ENCODE results near the gene FSTL4. TPM values are rescaled to one million over a fixed set of nuclear protein-coding genes. Genes with fewer than 3 reads are reported as not detected.
"Not testable (repeated sequence)": the region's sequence is repeated elsewhere in the genome, so short reads cannot be mapped to it uniquely, and the experiment has no call there.

FSTL4 gene
- polyA plus RNA-seq, 2 donors = 0.67 to 2.1 TPM

GRCh38 chr5:133450286-133450685, 162.1 kb downstream of the FSTL4 start:
- Histone ChIP-seq H3K4me3 (ENCODE audit: low read depth in 1 of 2, low read length in 2 of 2) (no peak overlapping the region), H3K9me3 (ENCODE audit: control insufficient read depth in 2 of 2, insufficient read depth in 1 of 2, low read depth in 1 of 2, low read length in 1 of 2) (no peaks in the 10 kb centered on the region), H3K4me1 (ENCODE audit: control insufficient read depth in 2 of 2, insufficient read depth in 2 of 2, low read length in 1 of 2) (no peaks in the 10 kb centered on the region), H3K36me3 (ENCODE audit: control insufficient read depth in 2 of 2, insufficient read depth in 2 of 2, low read length in 1 of 2) (no peaks in the 10 kb centered on the region), H3K27me3 (ENCODE audit: control insufficient read depth in 1 of 2, insufficient read depth in 2 of 2, low read length in 2 of 2) (no peaks in the 10 kb centered on the region), H3K27ac (ENCODE audit: low read depth in 2 of 2, low read length in 1 of 2) (no peak overlapping the region)
- 81 to 82% methylated on average over 8 of the region's 8 CpGs for WGBS, 2 donors

- H3K27me3 ChIP-seq (ENCODE audit: control insufficient read depth in 1 of 2, insufficient read depth in 2 of 2, low read length in 2 of 2) = no peaks in the 10 kb centered on the region
- no peak overlapping the region for H3K27ac ChIP-seq (ENCODE audit: low read depth in 2 of 2, low read length in 1 of 2)
- 90 to 91% methylated on average over 10 of the region's 10 CpGs for WGBS, 2 donors
- H3K36me3 ChIP-seq (ENCODE audit: control insufficient read depth in 2 of 2, insufficient read depth in 2 of 2, low read length in 1 of 2) = no peaks in the 10 kb centered on the region
- no peak overlapping the region for H3K4me3 ChIP-seq (ENCODE audit: low read depth in 1 of 2, low read length in 2 of 2)
- no peaks in the 10 kb centered on the region for H3K4me1 ChIP-seq (ENCODE audit: control insufficient read depth in 2 of 2, insufficient read depth in 2 of 2, low read length in 1 of 2)
- no peaks in the 10 kb centered on the region for H3K9me3 ChIP-seq (ENCODE audit: control insufficient read depth in 2 of 2, insufficient read depth in 1 of 2, low read depth in 1 of 2, low read length in 1 of 2)
Observed at GRCh38 chr5:133449181-133449580, 163.2 kb downstream of the FSTL4 start.

DNA sequence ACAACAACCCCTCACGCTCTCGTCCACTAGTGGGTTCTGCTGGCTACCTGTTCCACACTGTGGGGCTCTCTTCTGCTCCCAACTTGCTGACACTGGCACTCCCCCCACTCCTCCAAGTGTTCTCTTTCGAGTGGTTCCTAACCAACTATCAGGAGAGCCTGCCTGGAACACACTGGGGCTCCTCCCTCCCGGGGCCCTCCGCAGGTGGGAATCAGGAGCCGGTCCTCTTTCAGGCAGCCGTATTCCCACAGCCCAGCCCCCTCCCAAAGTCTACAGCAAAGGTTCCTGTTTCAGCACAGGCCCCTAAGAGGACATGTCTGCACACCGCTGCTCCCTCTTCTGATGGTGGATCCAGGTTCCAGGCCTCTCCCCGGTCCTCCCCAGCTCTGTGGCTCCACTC, 165.9 kb downstream of the FSTL4 start:
- no peaks in the 10 kb centered on the region for H3K27me3 ChIP-seq (ENCODE audit: control insufficient read depth in 1 of 2, insufficient read depth in 2 of 2, low read length in 2 of 2)
- H3K36me3 ChIP-seq (ENCODE audit: control insufficient read depth in 2 of 2, insufficient read depth in 2 of 2, low read length in 1 of 2) = no peaks in the 10 kb centered on the region
- WGBS, 2 donors = 81 to 89% methylated on average over 9 of the region's 9 CpGs
- no peak overlapping the region for H3K4me3 ChIP-seq (ENCODE audit: low read depth in 1 of 2, low read length in 2 of 2)
- no peaks in the 10 kb centered on the region for H3K9me3 ChIP-seq (ENCODE audit: control insufficient read depth in 2 of 2, insufficient read depth in 1 of 2, low read depth in 1 of 2, low read length in 1 of 2)
- H3K27ac ChIP-seq (ENCODE audit: low read depth in 2 of 2, low read length in 1 of 2) = no peak overlapping the region
- no peaks in the 10 kb centered on the region for H3K4me1 ChIP-seq (ENCODE audit: control insufficient read depth in 2 of 2, insufficient read depth in 2 of 2, low read length in 1 of 2)

GRCh38 chr5:133445744-133446143, 166.6 kb downstream of the FSTL4 start:
- 33 to 34% methylated on average over 1 of the region's 1 CpG for WGBS, 2 donors
- no peak overlapping the region for H3K4me3 ChIP-seq (ENCODE audit: low read depth in 1 of 2, low read length in 2 of 2)
- no peaks in the 10 kb centered on the region for H3K27me3 ChIP-seq (ENCODE audit: control insufficient read depth in 1 of 2, insufficient read depth in 2 of 2, low read length in 2 of 2)
- H3K27ac ChIP-seq (ENCODE audit: low read depth in 2 of 2, low read length in 1 of 2) = no peak overlapping the region
- H3K9me3 ChIP-seq (ENCODE audit: control insufficient read depth in 2 of 2, insufficient read depth in 1 of 2, low read depth in 1 of 2, low read length in 1 of 2) = no peaks in the 10 kb centered on the region
- H3K36me3 ChIP-seq (ENCODE audit: control insufficient read depth in 2 of 2, insufficient read depth in 2 of 2, low read length in 1 of 2) = no peaks in the 10 kb centered on the region
- peaks cover under 1 to 3% of the 10 kb centered on the region in 2 donors for H3K4me1 ChIP-seq (ENCODE audit: control insufficient read depth in 2 of 2, insufficient read depth in 2 of 2, low read length in 1 of 2)

DNA sequence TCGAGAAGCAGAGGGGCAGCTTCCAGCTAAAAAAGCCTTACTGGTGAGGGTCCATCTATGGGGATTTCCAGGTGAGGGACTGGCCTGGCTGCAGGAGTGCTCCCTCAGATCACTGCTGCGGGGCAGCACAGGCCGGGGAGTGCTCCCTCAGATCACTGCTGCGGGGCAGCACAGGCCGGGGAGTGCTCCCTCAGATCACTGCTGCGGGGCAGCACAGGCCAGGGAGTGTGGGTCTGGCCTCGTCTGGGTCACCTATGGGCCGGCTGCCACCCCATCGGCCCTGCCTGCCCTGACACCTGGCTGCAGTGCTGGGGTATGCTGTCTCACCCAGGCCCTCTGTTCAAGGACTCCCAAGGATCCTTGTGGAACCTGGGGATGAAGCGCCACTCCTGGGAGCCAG, 167.1 kb downstream of the FSTL4 start:
- WGBS, 2 donors = 88 to 91% methylated on average over 10 of the region's 10 CpGs
- H3K36me3 ChIP-seq (ENCODE audit: control insufficient read depth in 2 of 2, insufficient read depth in 2 of 2, low read length in 1 of 2); H3K4me1 ChIP-seq (ENCODE audit: control insufficient read depth in 2 of 2, insufficient read depth in 2 of 2, low read length in 1 of 2); H3K27ac ChIP-seq (ENCODE audit: low read depth in 2 of 2, low read length in 1 of 2); H3K27me3 ChIP-seq (ENCODE audit: control insufficient read depth in 1 of 2, insufficient read depth in 2 of 2, low read length in 2 of 2); H3K4me3 ChIP-seq (ENCODE audit: low read depth in 1 of 2, low read length in 2 of 2); H3K9me3 ChIP-seq (ENCODE audit: control insufficient read depth in 2 of 2, insufficient read depth in 1 of 2, low read depth in 1 of 2, low read length in 1 of 2): not testable (repeated sequence)

- Histone ChIP-seq H3K9me3 (ENCODE audit: control insufficient read depth in 2 of 2, insufficient read depth in 1 of 2, low read depth in 1 of 2, low read length in 1 of 2) (no peaks in the 10 kb centered on the region), H3K4me1 (ENCODE audit: control insufficient read depth in 2 of 2, insufficient read depth in 2 of 2, low read length in 1 of 2) (peaks cover 3 to 10% of the 10 kb centered on the region in 2 donors), H3K27me3 (ENCODE audit: control insufficient read depth in 1 of 2, insufficient read depth in 2 of 2, low read length in 2 of 2) (no peaks in the 10 kb centered on the region), H3K36me3 (ENCODE audit: control insufficient read depth in 2 of 2, insufficient read depth in 2 of 2, low read length in 1 of 2) (no peaks in the 10 kb centered on the region), H3K4me3 (ENCODE audit: low read depth in 1 of 2, low read length in 2 of 2) (no peak overlapping the region), H3K27ac (ENCODE audit: low read depth in 2 of 2, low read length in 1 of 2) (no peak overlapping the region)
- 90 to 95% methylated on average over 5 of the region's 5 CpGs for WGBS, 2 donors
Observed at GRCh38 chr5:133444711-133445110, 167.6 kb downstream of the FSTL4 start.

DNA sequence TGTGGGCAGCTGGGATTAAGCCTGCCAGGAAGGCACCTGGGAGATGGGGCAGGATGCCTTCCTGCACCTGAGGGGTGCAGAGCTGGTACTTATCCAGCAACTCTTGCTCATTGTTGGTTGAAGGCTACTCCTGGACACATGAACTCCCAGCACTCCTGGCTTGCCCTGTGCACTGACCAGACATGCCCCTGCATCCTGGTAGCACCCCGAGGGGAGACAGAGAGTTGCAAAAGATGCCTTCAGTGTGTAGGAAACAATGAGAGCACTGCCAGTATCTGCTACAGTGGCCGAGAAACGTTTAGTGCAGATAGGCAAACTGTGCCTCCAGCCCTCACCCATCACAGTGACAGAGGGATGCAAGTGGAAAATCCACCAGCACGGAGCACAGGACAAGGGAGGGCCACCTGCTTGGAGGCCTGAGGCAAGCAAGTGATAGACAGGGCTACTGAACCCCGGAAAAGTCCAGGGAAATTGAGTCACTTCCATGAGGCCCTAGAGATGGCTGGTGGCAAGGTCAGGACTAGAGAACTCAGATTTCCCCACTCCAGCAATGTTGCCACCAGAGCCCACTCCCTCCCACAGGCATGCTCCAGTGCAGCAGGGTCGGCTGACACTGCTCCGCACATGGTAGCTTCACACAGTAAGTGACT, 171.1 kb downstream of the FSTL4 start:
- WGBS, 2 donors = 83% methylated on average over 7 of the region's 7 CpGs
- no peak overlapping the region for H3K27ac ChIP-seq (ENCODE audit: low read depth in 2 of 2, low read length in 1 of 2)
- no peak overlapping the region for H3K4me3 ChIP-seq (ENCODE audit: low read depth in 1 of 2, low read length in 2 of 2)
- H3K27me3 ChIP-seq (ENCODE audit: control insufficient read depth in 1 of 2, insufficient read depth in 2 of 2, low read length in 2 of 2) = no peaks in the 10 kb centered on the region
- no peaks in the 10 kb centered on the region for H3K36me3 ChIP-seq (ENCODE audit: control insufficient read depth in 2 of 2, insufficient read depth in 2 of 2, low read length in 1 of 2)
- H3K4me1 ChIP-seq (ENCODE audit: control insufficient read depth in 2 of 2, insufficient read depth in 2 of 2, low read length in 1 of 2) = peaks cover 3 to 13% of the 10 kb centered on the region in 2 donors
- H3K9me3 ChIP-seq (ENCODE audit: control insufficient read depth in 2 of 2, insufficient read depth in 1 of 2, low read depth in 1 of 2, low read length in 1 of 2) = no peaks in the 10 kb centered on the region

GRCh38 chr5:133440467-133441115, 171.8 kb downstream of the FSTL4 start:
- Histone ChIP-seq H3K36me3 (ENCODE audit: control insufficient read depth in 2 of 2, insufficient read depth in 2 of 2, low read length in 1 of 2) (no peaks in the 10 kb centered on the region), H3K4me3 (ENCODE audit: low read depth in 1 of 2, low read length in 2 of 2) (no peak overlapping the region), H3K27me3 (ENCODE audit: control insufficient read depth in 1 of 2, insufficient read depth in 2 of 2, low read length in 2 of 2) (no peaks in the 10 kb centered on the region), H3K9me3 (ENCODE audit: control insufficient read depth in 2 of 2, insufficient read depth in 1 of 2, low read depth in 1 of 2, low read length in 1 of 2) (no peaks in the 10 kb centered on the region), H3K4me1 (ENCODE audit: control insufficient read depth in 2 of 2, insufficient read depth in 2 of 2, low read length in 1 of 2) (peaks cover 3 to 13% of the 10 kb centered on the region in 2 donors), H3K27ac (ENCODE audit: low read depth in 2 of 2, low read length in 1 of 2) (no peak overlapping the region)
- 57 to 69% methylated on average over 7 of the region's 7 CpGs for WGBS, 2 donors

DNA sequence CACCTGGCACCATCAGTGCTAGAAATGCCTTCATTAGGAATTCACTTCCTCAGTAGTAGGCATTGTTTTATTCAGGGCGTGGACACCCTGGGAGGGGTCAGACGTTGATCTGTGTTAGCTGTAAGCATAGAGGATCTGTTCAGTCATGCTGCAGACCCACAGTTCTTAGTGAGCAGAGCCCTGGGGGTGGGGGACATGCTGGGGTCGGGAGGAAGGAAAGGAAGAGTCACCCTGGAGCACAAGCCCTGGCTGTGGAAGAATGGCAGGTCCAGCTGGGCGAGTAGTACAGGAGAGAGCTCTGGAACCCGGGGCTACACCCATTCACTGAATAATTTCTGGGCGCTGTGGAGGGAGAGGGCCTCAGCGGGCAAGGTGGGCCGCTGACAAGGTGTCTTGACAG, 172.5 kb downstream of the FSTL4 start:
- Histone ChIP-seq H3K4me3 (ENCODE audit: low read depth in 1 of 2, low read length in 2 of 2) (no peak overlapping the region), H3K4me1 (ENCODE audit: control insufficient read depth in 2 of 2, insufficient read depth in 2 of 2, low read length in 1 of 2) (peaks cover 3 to 13% of the 10 kb centered on the region in 2 donors), H3K27ac (ENCODE audit: low read depth in 2 of 2, low read length in 1 of 2) (peak overlapping the region in 1 of 2 donors; percentile 33), H3K36me3 (ENCODE audit: control insufficient read depth in 2 of 2, insufficient read depth in 2 of 2, low read length in 1 of 2) (no peaks in the 10 kb centered on the region), H3K9me3 (ENCODE audit: control insufficient read depth in 2 of 2, insufficient read depth in 1 of 2, low read depth in 1 of 2, low read length in 1 of 2) (no peaks in the 10 kb centered on the region), H3K27me3 (ENCODE audit: control insufficient read depth in 1 of 2, insufficient read depth in 2 of 2, low read length in 2 of 2) (no peaks in the 10 kb centered on the region)
- WGBS, 2 donors = 58 to 65% methylated on average over 8 of the region's 8 CpGs

DNA sequence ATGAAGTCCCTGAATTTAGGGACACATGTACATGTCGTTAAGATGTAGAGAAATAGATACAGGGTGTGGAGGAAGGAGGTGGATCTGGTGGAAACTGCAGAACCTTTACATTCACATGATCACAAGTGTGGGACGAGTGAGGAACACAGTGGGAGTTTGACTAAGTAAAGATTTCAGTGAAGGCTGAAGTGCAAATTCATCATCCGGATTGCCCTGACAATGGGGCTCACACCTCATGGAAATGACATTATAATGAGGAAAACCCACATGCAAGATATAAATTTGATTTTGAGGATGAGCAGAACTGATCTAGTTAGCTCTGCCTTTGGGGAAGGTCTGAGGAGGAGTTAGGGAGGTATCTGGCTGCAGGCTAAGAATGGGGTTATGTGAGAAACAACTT, 173.9 kb downstream of the FSTL4 start:
- H3K36me3 ChIP-seq (ENCODE audit: control insufficient read depth in 2 of 2, insufficient read depth in 2 of 2, low read length in 1 of 2) = no peaks in the 10 kb centered on the region
- peaks cover 3 to 13% of the 10 kb centered on the region in 2 donors for H3K4me1 ChIP-seq (ENCODE audit: control insufficient read depth in 2 of 2, insufficient read depth in 2 of 2, low read length in 1 of 2)
- WGBS, 2 donors = 90 to 92% methylated on average over 3 of the region's 3 CpGs
- H3K27me3 ChIP-seq (ENCODE audit: control insufficient read depth in 1 of 2, insufficient read depth in 2 of 2, low read length in 2 of 2) = no peaks in the 10 kb centered on the region
- no peaks in the 10 kb centered on the region for H3K9me3 ChIP-seq (ENCODE audit: control insufficient read depth in 2 of 2, insufficient read depth in 1 of 2, low read depth in 1 of 2, low read length in 1 of 2)
- no peak overlapping the region for H3K27ac ChIP-seq (ENCODE audit: low read depth in 2 of 2, low read length in 1 of 2)
- no peak overlapping the region for H3K4me3 ChIP-seq (ENCODE audit: low read depth in 1 of 2, low read length in 2 of 2)
